ENCODE measurements around the gene NT5M.

NT5M gene

GRCh38 chr17:17321356-17322025, 18.3 kb downstream of the NT5M start:
- no peak overlapping the region for H3K27ac ChIP-seq

GRCh38 chr17:17322516-17323510, 19.6 kb downstream of the NT5M start:
- no peak for TF ChIP-seq ZFX (IDR thresholded peaks at IDR 0.05)
- no peak for TF ChIP-seq CTCF (conservative IDR thresholded peaks at IDR 0.05)
- no peak overlapping the region for H3K27ac ChIP-seq

More at GRCh38 chr17:17321356-17322025, 18.3 kb downstream of the NT5M start:
- TF ChIP-seq ZFX (IDR thresholded peaks at IDR 0.05) (no peak), CTCF (conservative IDR thresholded peaks at IDR 0.05) (no peak)

GRCh38 chr17:17324616-17325015, 21.4 kb downstream of the NT5M start:
- TF ChIP-seq CTCF (conservative IDR thresholded peaks at IDR 0.05) (no peak), ZFX (IDR thresholded peaks at IDR 0.05) (no peak)
- H3K27ac ChIP-seq = no peak overlapping the region

GRCh38 chr17:17325228-17325627, 22.1 kb downstream of the NT5M start:
- H3K27ac ChIP-seq = no peak overlapping the region
- TF ChIP-seq ZFX (IDR thresholded peaks at IDR 0.05) = no peak
- TF ChIP-seq CTCF (conservative IDR thresholded peaks at IDR 0.05) = no peak

GRCh38 chr17:17325816-17326215, 22.6 kb downstream of the NT5M start:
- TF ChIP-seq ZFX (IDR thresholded peaks at IDR 0.05) = no peak
- TF ChIP-seq CTCF (conservative IDR thresholded peaks at IDR 0.05) = no peak
- no peak overlapping the region for H3K27ac ChIP-seq

GRCh38 chr17:17326275-17326875, 23.2 kb downstream of the NT5M start:
- H3K27ac ChIP-seq = no peak overlapping the region
- TF ChIP-seq ZFX (IDR thresholded peaks at IDR 0.05) = no peak
- no peak for TF ChIP-seq CTCF (conservative IDR thresholded peaks at IDR 0.05)
